HEK293T (cell line): ENCODE data around the gene GABRB1.

Experiments used
- CTCF ChIA-PET: fragments of 350-600 bp; formaldehyde crosslinking; extraction: SDS; loops from one replicate; lab custom pipeline; 2021; ENCODE audit warnings: antibody characterized with exemption, inconsistent platforms; lab: Yijun Ruan, JAX
- POLR2A ChIA-PET: fragments of 350-600 bp; formaldehyde crosslinking; extraction: SDS; loops from one replicate; lab custom pipeline; 2020; ENCODE audit warnings: antibody characterized with exemption, inconsistent platforms; lab: Yijun Ruan, JAX
- DNase-seq: peaks from one replicate; pipeline ENCODE4 v3.0.0; 2012; ENCODE audit warnings: mixed read lengths; ENCODE audit errors: extremely low spot score
- ARNT ChIP-seq: fragments of 450-650 bp; IDR thresholded peaks from 2 replicates; pipeline ENCODE4 v1.6.1; 2017; ENCODE audit warnings: mild to moderate bottlenecking
- BHLHE40 ChIP-seq: fragments of 450-650 bp; IDR thresholded peaks from 2 replicates; pipeline ENCODE4 v1.6.1; 2016; ENCODE audit warnings: mild to moderate bottlenecking, moderate library complexity, borderline replicate concordance
- CTBP1 ChIP-seq: fragments of 450-650 bp; IDR thresholded peaks from 2 replicates; pipeline ENCODE4 v1.6.1; 2016; ENCODE audit warnings: borderline replicate concordance
- ELF4 ChIP-seq: fragments of 450-650 bp; IDR thresholded peaks from 2 replicates; pipeline ENCODE4 v1.6.1; 2017; ENCODE audit warnings: antibody characterized with exemption
- FOXA1 ChIP-seq: fragments of 450-650 bp; IDR thresholded peaks from 2 replicates; pipeline ENCODE4 v1.6.1; 2016; ENCODE audit warnings: mild to moderate bottlenecking
- FOXK2 ChIP-seq: fragments of 450-650 bp; IDR thresholded peaks from 2 replicates; pipeline ENCODE4 v1.6.1; 2016; ENCODE audit warnings: mild to moderate bottlenecking
- FOXM1 ChIP-seq: fragments of 450-650 bp; IDR thresholded peaks from 2 replicates; pipeline ENCODE4 v1.6.1; 2017; ENCODE audit warnings: mild to moderate bottlenecking, borderline replicate concordance
- HDGF ChIP-seq: fragments of 450-650 bp; IDR thresholded peaks from 2 replicates; pipeline ENCODE4 v1.6.1; 2017; ENCODE audit warnings: antibody characterized with exemption, borderline replicate concordance
- L3MBTL2 ChIP-seq: fragments of 450-650 bp; conservative IDR thresholded peaks from 2 replicates; pipeline ENCODE4 v1.6.1; 2016; ENCODE audit warnings: mild to moderate bottlenecking
- LEF1 ChIP-seq: fragments of 450-650 bp; IDR thresholded peaks from 2 replicates; pipeline ENCODE4 v1.6.1; 2017; ENCODE audit warnings: mild to moderate bottlenecking, borderline replicate concordance
- NFRKB ChIP-seq: fragments of 450-650 bp; IDR thresholded peaks from 2 replicates; pipeline ENCODE4 v1.6.1; 2016; ENCODE audit warnings: mild to moderate bottlenecking, moderate library complexity
- SP1 ChIP-seq: fragments of 450-650 bp; IDR thresholded peaks from 2 replicates; pipeline ENCODE4 v1.6.1; 2017
- SUZ12 ChIP-seq: fragments of 450-650 bp; IDR thresholded peaks from 2 replicates; pipeline ENCODE4 v1.6.1; 2016; ENCODE audit warnings: mild to moderate bottlenecking
- TARDBP ChIP-seq: fragments of 450-650 bp; IDR thresholded peaks from 2 replicates; pipeline ENCODE4 v1.6.1; 2016
- ZNF384 ChIP-seq: fragments of 450-650 bp; IDR thresholded peaks from 2 replicates; pipeline ENCODE4 v1.6.1; 2016
- TF ChIP-seq, protein P1 (sequence below): fragments of 450-650 bp; IDR thresholded peaks from 2 replicates; pipeline ENCODE4 v1.6.1; 2016

GABRB1 gene

DNA sequence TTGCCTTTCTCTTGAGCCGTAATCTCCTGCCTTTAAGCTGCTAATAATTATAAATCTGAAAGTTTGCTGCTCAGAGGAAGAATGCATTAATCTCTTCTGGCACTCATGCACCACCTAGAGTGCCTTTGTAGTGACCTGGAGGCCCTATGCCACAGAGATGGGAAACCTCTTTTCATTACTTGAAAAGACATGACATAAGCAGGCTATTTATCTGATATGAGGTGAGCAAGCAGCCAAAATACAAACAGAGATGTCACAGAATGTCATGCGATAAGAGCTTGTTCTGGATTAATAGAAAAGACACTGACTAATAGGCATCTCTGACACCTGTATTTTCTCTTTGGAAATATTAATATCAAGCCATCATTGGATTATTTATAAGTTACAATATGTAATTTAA lies 42.3 kb downstream of the GABRB1 start:
- TF ChIP-seq FOXK2, result no peak
- TF ChIP-seq FOXA1, result no peak
- TF ChIP-seq ARNT, result no peak
- no peak for TF ChIP-seq CTBP1
- no peak for TF ChIP-seq ZNF384
- TF ChIP-seq ELF4, result no peak
- TF ChIP-seq SP1, result no peak
- TF ChIP-seq L3MBTL2, result no peak
- TF ChIP-seq BHLHE40, result no peak
- no peak for TF ChIP-seq TARDBP
- no peak for TF ChIP-seq LEF1
- TF ChIP-seq FOXM1, result no peak
- TF ChIP-seq HDGF, result no peak
- ChIA-PET CTCF (interaction anchor here (1.3 kb wide), 1 partner anchor 49 kb away, joined by 4 read pairs; no protein-coding TSS in a partner anchor), POLR2A (no interaction called here)
- no peak for DNase-seq

DNA sequence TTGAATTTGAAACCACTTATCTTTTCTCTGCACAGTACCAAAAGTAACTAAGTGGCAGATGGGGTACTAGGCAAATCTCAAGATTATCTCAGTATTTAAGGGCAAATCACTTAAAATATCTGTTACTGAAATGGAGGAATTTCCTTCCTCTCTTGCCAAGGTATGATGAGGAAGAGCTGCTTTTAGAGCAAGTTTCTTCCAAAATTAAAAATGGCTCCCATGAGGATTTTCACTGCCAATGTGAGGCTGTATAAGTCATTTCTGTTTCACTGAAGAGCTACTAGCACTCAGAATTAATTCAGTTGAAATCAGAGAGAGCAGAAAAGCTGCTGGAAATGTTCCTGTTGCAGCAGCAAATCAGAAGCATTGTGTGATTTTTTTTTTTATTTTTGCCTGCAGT lies 43.4 kb downstream of the GABRB1 start:
- ChIA-PET POLR2A (no interaction called here), CTCF (interaction anchor here (1.3 kb wide), 1 partner anchor 47 kb away, joined by 4 read pairs; no protein-coding TSS in a partner anchor)
- TF ChIP-seq FOXK2 (no peak), LEF1 (no peak), ZNF384 (no peak), CTBP1 (no peak), ARNT (no peak), ELF4 (no peak), L3MBTL2 (no peak)
- no peak for DNase-seq

DNA sequence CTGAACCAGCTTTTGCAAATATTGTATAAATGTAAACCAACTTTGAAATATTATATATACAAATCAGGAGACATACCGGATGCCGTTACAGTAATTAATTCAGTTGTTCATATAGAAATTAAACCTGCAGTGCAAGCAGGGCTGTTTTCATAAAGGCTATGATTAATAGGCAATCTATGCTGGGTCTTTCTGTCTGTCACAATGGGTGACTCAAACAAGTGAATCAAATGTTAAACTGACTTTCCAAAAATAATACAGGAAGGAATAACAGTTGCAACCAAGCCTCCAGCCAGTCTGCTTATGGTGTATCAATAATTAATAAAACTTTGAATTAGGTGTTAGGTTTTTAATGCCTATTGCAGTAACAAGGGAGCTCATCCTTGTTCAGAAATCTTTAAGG lies 43.9 kb downstream of the GABRB1 start:
- TF ChIP-seq BHLHE40 (no peak), LEF1 (no peak), ZNF384 (no peak), CTBP1 (no peak), ELF4 (no peak), FOXA1 (no peak), NFRKB (no peak), HDGF (no peak), SP1 (no peak)
- no peak for DNase-seq
- POLR2A ChIA-PET, result interaction anchor here (0.8 kb wide), 1 partner anchor 11 kb away, joined by 3 read pairs; no protein-coding TSS in a partner anchor
- CTCF ChIA-PET, result no interaction called here

DNA sequence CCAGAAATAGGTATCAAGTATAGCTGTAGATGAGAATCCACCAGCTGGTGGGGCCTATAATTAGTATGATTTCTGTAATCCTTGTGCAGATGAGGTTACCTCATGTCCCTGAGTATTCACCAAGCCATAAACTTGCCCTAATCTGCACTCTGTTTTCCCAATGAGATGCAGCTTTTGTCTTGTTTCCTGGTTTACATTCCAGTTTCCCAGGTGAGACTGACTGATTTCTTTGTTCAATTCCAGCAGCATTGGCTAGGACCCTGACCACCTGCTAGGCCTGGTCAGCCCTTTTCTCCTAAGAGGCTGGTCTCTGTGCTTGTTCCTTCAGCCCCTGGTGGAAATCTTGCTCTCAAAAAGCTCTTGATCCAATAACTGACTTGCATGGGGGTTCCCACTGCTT lies 44.6 kb downstream of the GABRB1 start:
- DNase-seq, result no peak
- ChIA-PET POLR2A (interaction anchor here (0.8 kb wide), 1 partner anchor 12 kb away, joined by 3 read pairs; no protein-coding TSS in a partner anchor), CTCF (no interaction called here)

DNA sequence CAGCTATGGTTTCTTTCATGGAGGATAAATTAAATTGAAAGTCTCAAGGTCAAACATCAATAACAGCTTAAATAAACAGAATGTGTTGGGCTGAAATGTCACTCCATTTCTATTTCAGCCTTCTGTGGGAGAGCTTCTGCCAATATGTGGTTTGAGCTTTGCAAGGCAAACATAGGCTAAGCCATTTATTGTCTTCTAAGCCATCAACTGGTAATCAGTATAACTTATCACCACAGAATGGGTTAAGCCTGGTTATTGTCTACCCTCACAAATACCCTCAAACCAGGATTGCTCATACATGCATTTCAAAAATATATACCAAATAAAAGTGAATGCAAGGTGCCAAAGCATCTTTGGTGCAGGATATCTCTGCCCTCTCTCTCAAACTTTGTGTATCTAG lies 52.7 kb downstream of the GABRB1 start:
- DNase-seq, result no peak
- CTCF ChIA-PET, result no interaction called here
- POLR2A ChIA-PET, result interaction anchor here (0.6 kb wide), 1 partner anchor 401 kb away, joined by 3 read pairs; the partner anchor contains the start of gene ATP10D
- TF ChIP-seq FOXA1, result no peak
- no peak for TF ChIP-seq FOXK2
- no peak for TF ChIP-seq CTBP1
- TF ChIP-seq, protein P1, sequence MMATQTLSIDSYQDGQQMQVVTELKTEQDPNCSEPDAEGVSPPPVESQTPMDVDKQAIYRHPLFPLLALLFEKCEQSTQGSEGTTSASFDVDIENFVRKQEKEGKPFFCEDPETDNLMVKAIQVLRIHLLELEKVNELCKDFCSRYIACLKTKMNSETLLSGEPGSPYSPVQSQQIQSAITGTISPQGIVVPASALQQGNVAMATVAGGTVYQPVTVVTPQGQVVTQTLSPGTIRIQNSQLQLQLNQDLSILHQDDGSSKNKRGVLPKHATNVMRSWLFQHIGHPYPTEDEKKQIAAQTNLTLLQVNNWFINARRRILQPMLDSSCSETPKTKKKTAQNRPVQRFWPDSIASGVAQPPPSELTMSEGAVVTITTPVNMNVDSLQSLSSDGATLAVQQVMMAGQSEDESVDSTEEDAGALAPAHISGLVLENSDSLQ, result no peak
- no peak for TF ChIP-seq SUZ12
- no peak for TF ChIP-seq BHLHE40
- TF ChIP-seq LEF1, result no peak
- no peak for TF ChIP-seq TARDBP
- no peak for TF ChIP-seq FOXM1
- TF ChIP-seq HDGF, result no peak
- TF ChIP-seq L3MBTL2, result no peak
- TF ChIP-seq NFRKB, result no peak
- TF ChIP-seq ELF4, result no peak
- TF ChIP-seq ZNF384, result no peak
- TF ChIP-seq ARNT, result no peak
- TF ChIP-seq SP1, result no peak

More for the DNA sequence above, 44.6 kb downstream of the GABRB1 start:
- TF ChIP-seq SUZ12, result no peak
- no peak for TF ChIP-seq SP1
- no peak for TF ChIP-seq ARNT
- no peak for TF ChIP-seq FOXK2
- TF ChIP-seq HDGF, result no peak
- TF ChIP-seq NFRKB, result no peak
- TF ChIP-seq CTBP1, result no peak

DNA sequence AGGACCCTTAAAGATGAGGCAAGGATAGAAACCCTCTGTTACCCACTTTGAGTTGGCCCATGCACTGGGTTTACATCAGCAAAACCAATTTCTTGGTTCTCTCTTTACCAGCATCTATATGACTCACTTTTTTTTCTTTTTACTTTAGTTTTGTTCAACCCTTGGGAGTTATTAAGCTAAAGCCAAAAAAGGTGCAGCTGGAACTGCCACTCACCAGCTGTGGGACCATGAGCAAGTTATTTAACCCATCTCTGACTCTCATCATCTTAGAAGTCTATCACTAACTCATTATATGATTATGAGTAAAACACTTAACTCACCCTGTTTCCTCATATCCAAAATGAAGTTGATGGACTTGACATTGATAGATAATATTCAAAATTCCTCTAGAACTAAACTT lies 53.4 kb downstream of the GABRB1 start:
- CTCF ChIA-PET, result no interaction called here
- no peak for DNase-seq
- TF ChIP-seq, protein P1, result no peak
- TF ChIP-seq ZNF384 (no peak), LEF1 (no peak), SUZ12 (no peak), NFRKB (no peak), FOXA1 (no peak), ELF4 (no peak), FOXK2 (no peak), BHLHE40 (no peak), HDGF (no peak), ARNT (no peak), CTBP1 (no peak), FOXM1 (no peak), TARDBP (no peak), L3MBTL2 (no peak), SP1 (no peak)
- POLR2A ChIA-PET, result no interaction called here

DNA sequence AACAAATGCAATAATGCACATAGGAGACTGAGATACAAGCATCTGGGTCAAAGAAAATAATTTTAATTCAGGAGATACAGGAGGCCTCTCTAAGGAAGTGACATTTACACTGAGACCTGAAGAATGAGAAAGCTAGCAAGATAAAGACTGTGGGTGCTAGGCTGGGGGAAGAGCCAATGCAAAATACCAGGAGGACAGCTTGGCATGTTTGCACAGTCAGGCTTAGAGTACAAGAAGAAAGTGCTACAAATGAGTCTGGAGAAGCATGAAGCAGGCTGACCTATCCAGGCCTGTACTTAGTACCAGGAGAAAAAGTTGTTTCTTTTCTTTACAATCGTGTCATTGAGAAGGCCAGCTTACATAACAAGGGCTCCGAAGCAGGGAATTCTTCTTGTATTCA lies 56.9 kb downstream of the GABRB1 start:
- ChIA-PET CTCF (no interaction called here), POLR2A (no interaction called here)
- no peak for DNase-seq
- TF ChIP-seq ZNF384 (no peak), FOXK2 (no peak), SUZ12 (no peak), CTBP1 (no peak), L3MBTL2 (no peak), BHLHE40 (no peak), TARDBP (no peak)
